Endothelial cell of umbilical vein (primary cell): ENCODE results near the gene DMD. TPM values are rescaled to one million over a fixed set of nuclear protein-coding genes. Genes with fewer than 3 reads are reported as not detected.

Experiments used
- BruUV-seq: library from RNA; stranded (reverse); fragments of 400-500 nt; replicated peaks from 2 replicates; lab custom pipeline; 2021; lab: Mats Ljungman, UMichigan
- CTCF ChIA-PET: fragments of 300-600, 350-600 bp; sonication (Branson Sonifier 250); formaldehyde crosslinking; loops from one replicate; lab custom pipeline; 2021; ENCODE audit warnings: antibody characterized with exemption, inconsistent platforms; lab: Charles Lee
- POLR2A ChIA-PET: fragments of 300-600, 350-600 bp; sonication (Branson Sonifier 250); formaldehyde crosslinking; loops from one replicate; lab custom pipeline; 2021; ENCODE audit warnings: antibody characterized with exemption, inconsistent platforms; lab: Charles Lee
- DNase-seq: peaks from one replicate; pipeline ENCODE4 v3.0.0-alpha.2; 2011; ENCODE audit warnings: low read depth, low spot score
- FAIRE-seq: peaks from 2 replicates; lab custom pipeline; 2011; peaks lifted over from hg19 to GRCh38; lab: Jason Lieb, UNC
- H2AFZ ChIP-seq: 2 replicates; pipeline ENCODE4 v1.6.0; 2012; ENCODE audit warnings: low read depth, low read length, control low read depth, inconsistent platforms
- H3K27ac ChIP-seq: 2 replicates; pipeline ENCODE4 v1.5.1; 2011; ENCODE audit warnings: low read depth, mild to moderate bottlenecking, control low read depth, low read length, moderate library complexity; ENCODE audit not compliant: insufficient read depth
- H3K27me3 ChIP-seq, 2 experiments: 2 replicates each; pipeline versions ENCODE4 v1.6.0 to v1.6.1; 2011; ENCODE audit warnings: low read length in 2 of 2, mixed read lengths in 1 of 2; ENCODE audit not compliant: control insufficient read depth in 2 of 2, insufficient read depth in 2 of 2
- H3K36me3 ChIP-seq, 2 experiments: 2 replicates in 1 of 2; 3 replicates in 1 of 2; pipeline ENCODE4 v1.5.1; 2011; ENCODE audit warnings: low read length in 2 of 2, mild to moderate bottlenecking in 1 of 2, moderate library complexity in 1 of 2; ENCODE audit not compliant: control insufficient read depth in 2 of 2, insufficient read depth in 2 of 2; ENCODE audit errors: extremely low read depth in 1 of 2
- H3K4me1 ChIP-seq: 3 replicates; pipeline ENCODE4 v1.5.1; 2011; ENCODE audit warnings: mild to moderate bottlenecking, low read length; ENCODE audit not compliant: control insufficient read depth, insufficient read depth; ENCODE audit errors: extremely low read depth
- H3K4me2 ChIP-seq: 2 replicates; pipeline ENCODE4 v1.6.1; 2011; ENCODE audit warnings: low read length, control low read depth, mixed read lengths; ENCODE audit not compliant: insufficient read depth
- H3K4me3 ChIP-seq, 3 experiments: fragments of 200-600 bp in 1 of 3; sonication (generic), shearing (Covaris generic) in 1 of 3; replicated peaks in 1 of 3; 2 replicates each; pipeline ENCODE4 v1.5.1; 2011 to 2016; ENCODE audit warnings: control low read depth in 3 of 3, low read length in 3 of 3, mild to moderate bottlenecking in 2 of 3, inconsistent platforms in 1 of 3, low read depth in 1 of 3, moderate library complexity in 1 of 3; ENCODE audit not compliant: insufficient read depth in 1 of 3
- H3K79me2 ChIP-seq: 2 replicates; pipeline ENCODE4 v1.6.0; 2012; ENCODE audit warnings: low read length, inconsistent platforms; ENCODE audit not compliant: control insufficient read depth, insufficient read depth
- H3K9ac ChIP-seq: replicated peaks from 2 replicates; pipeline ENCODE3; 2011; ENCODE audit warnings: low read length, control low read depth; ENCODE audit not compliant: insufficient read depth; ENCODE audit errors: extremely low read depth
- H3K9me1 ChIP-seq: replicated peaks from 3 replicates; pipeline ENCODE4 v1.6.0; 2011; ENCODE audit warnings: mild to moderate bottlenecking, low read length; ENCODE audit not compliant: control insufficient read depth, insufficient read depth; ENCODE audit errors: extremely low read depth
- H3K9me3 ChIP-seq: replicated peaks from 2 replicates; pipeline ENCODE4 v1.5.1; 2012; ENCODE audit warnings: low read length, inconsistent platforms; ENCODE audit not compliant: control insufficient read depth, insufficient read depth
- H4K20me1 ChIP-seq: replicated peaks from 2 replicates; pipeline ENCODE3; 2011; ENCODE audit warnings: mild to moderate bottlenecking, low read length; ENCODE audit not compliant: control insufficient read depth, insufficient read depth; ENCODE audit errors: extremely low read depth
- CTCF ChIP-seq, 2 donors: IDR thresholded peaks; 1 replicate in 1 of 2; 2 replicates in 1 of 2; pipeline ENCODE4 v1.5.1; 2011; ENCODE audit warnings: low read length in 2 of 2, mild to moderate bottlenecking in 2 of 2, moderate library complexity in 2 of 2, control low read depth in 1 of 2, inconsistent platforms in 1 of 2, low read depth in 1 of 2; ENCODE audit not compliant: insufficient read depth in 1 of 2; ENCODE audit errors: extremely low read depth in 1 of 2
- EZH2 ChIP-seq: IDR thresholded peaks from 2 replicates; pipeline ENCODE4 v1.6.1; 2012; ENCODE audit warnings: borderline replicate concordance, low read depth, mild to moderate bottlenecking, moderate library complexity, low read length, inconsistent platforms; ENCODE audit not compliant: severe bottlenecking
- FOS ChIP-seq: IDR thresholded peaks from 2 replicates; pipeline ENCODE4 v1.6.1; 2011; ENCODE audit warnings: mild to moderate bottlenecking, low read length, moderate library complexity, borderline replicate concordance; ENCODE audit not compliant: insufficient read depth
- GATA2 ChIP-seq: IDR thresholded peaks from 2 replicates; pipeline ENCODE4 v1.7.0; 2011; ENCODE audit warnings: low read depth, mild to moderate bottlenecking, moderate library complexity, mixed read lengths, low read length; ENCODE audit not compliant: insufficient read length, insufficient read depth
- JUN ChIP-seq: IDR thresholded peaks from 2 replicates; pipeline ENCODE4 v1.6.1; 2011; ENCODE audit warnings: borderline replicate concordance, low read depth; ENCODE audit not compliant: insufficient read length, insufficient read depth
- MYC ChIP-seq: IDR thresholded peaks from one replicate; pipeline ENCODE4 v1.6.1; 2011; ENCODE audit warnings: mild to moderate bottlenecking, low read depth, low read length
- POLR2A ChIP-seq: IDR thresholded peaks from 2 replicates; pipeline ENCODE4 v1.6.1; 2012; ENCODE audit warnings: low read depth, mild to moderate bottlenecking, control low read depth, low read length
- POLR2AphosphoS5 ChIP-seq: IDR thresholded peaks from 2 replicates; pipeline ENCODE4 v1.6.1; 2012; ENCODE audit warnings: low read depth, mild to moderate bottlenecking, control low read depth, low read length, moderate library complexity; ENCODE audit not compliant: insufficient read depth
- dilution Hi-C: fragments of 300-500 bp; cut with MboI; formaldehyde crosslinking; loops from one replicate; pipeline ENCODE4 v1.15.0; 2019; ENCODE audit warnings: low sequenced_read_pairs; ENCODE audit not compliant: extremely low pct_ligation_motif_present
- intact Hi-C: fragments of 100-400 bp; cut with micrococcal nuclease; formaldehyde crosslinking; loops from one replicate; pipeline ENCODE4 v1.10.0; 2022
- polyA plus RNA-seq, 4 experiments: library from polyadenylated mRNA; depleted of rRNA in 3 of 4; stranded (reverse) in 3 of 4; unstranded in 1 of 4; fragments of >200 nt; gene quantifications; 2 replicates each; pipeline versions ENCODE4 v1.2.1 to v1.2.3, GENCODE V29; 2011 to 2012; ENCODE audit warnings: missing spikeins in 1 of 4
- total RNA-seq: library from RNA; stranded (reverse); gene quantifications from 2 replicates; pipeline ENCODE4 v1.2.3, GENCODE V29; 2021
- TF ChIP-seq, protein P1 (sequence below): IDR thresholded peaks from 2 replicates; pipeline ENCODE4 v1.6.1; 2011; ENCODE audit not compliant: insufficient read depth, insufficient read length

DMD gene
- total and polyA plus RNA-seq, 2 donors (not counting 3 experiments of a cell fraction or from before 2014, with no cell fraction given), result 7.3 to 9.0 TPM

GRCh38 chrX:31371956-31372355, 1839.4 kb downstream of the DMD start:
- no peaks in the 10 kb centered on the region for H3K4me1 ChIP-seq
- TF ChIP-seq, protein P1, sequence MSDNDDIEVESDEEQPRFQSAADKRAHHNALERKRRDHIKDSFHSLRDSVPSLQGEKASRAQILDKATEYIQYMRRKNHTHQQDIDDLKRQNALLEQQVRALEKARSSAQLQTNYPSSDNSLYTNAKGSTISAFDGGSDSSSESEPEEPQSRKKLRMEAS, result no peak
- no peak for TF ChIP-seq FOS
- ChIA-PET CTCF (no interaction called here), POLR2A (no interaction called here)
- H3K4me2 ChIP-seq, result no peak overlapping the region
- H3K36me3 ChIP-seq, result no peaks in the 10 kb centered on the region
- no peaks in the 10 kb centered on the region for H3K79me2 ChIP-seq
- no peak overlapping the region for H3K9ac ChIP-seq
- FAIRE-seq (no peak), DNase-seq (no peak)
- no peak overlapping the region for H2AFZ ChIP-seq
- no peaks in the 10 kb centered on the region for H3K9me3 ChIP-seq
- H3K9me1 ChIP-seq, result no peaks in the 10 kb centered on the region
- no peak overlapping the region for H3K4me3 ChIP-seq
- intact Hi-C loops, result no loop called here
- no TSS peak for BruUV-seq
- no peak overlapping the region for H3K27ac ChIP-seq
- H4K20me1 ChIP-seq, result no peaks in the 10 kb centered on the region
- H3K27me3 ChIP-seq, result no peaks in the 10 kb centered on the region
- dilution Hi-C loops, result no loop called here

GRCh38 chrX:31367816-31368215, 1843.5 kb downstream of the DMD start:
- no peak for FAIRE-seq
- CTCF ChIA-PET, result no interaction called here
- no peak overlapping the region for H2AFZ ChIP-seq
- TF ChIP-seq CTCF (IDR thresholded peaks at IDR 0.05; ENCODE audit: extremely low read depth in 1 of 2, insufficient read depth in 1 of 2, low read depth in 1 of 2, low read length in 2 of 2) (no peak), FOS (no peak), POLR2A (no peak), JUN (no peak), POLR2AphosphoS5 (no peak), GATA2 (no peak), EZH2 (no peak), MYC (no peak)
- TF ChIP-seq, protein P1, result no peak
- no peak overlapping the region for H3K9ac ChIP-seq
- H3K36me3 ChIP-seq, result no peaks in the 10 kb centered on the region
- POLR2A ChIA-PET, result no interaction called here
- no peak overlapping the region for H3K4me3 ChIP-seq
- intact Hi-C loops, result no loop called here
- H3K4me1 ChIP-seq, result no peaks in the 10 kb centered on the region
- H3K4me2 ChIP-seq, result no peak overlapping the region
- no peaks in the 10 kb centered on the region for H3K9me3 ChIP-seq
- no peaks in the 10 kb centered on the region for H3K9me1 ChIP-seq
- dilution Hi-C loops, result no loop called here
- no peaks in the 10 kb centered on the region for H3K27me3 ChIP-seq
- H4K20me1 ChIP-seq, result no peaks in the 10 kb centered on the region
- no TSS peak for BruUV-seq
- H3K27ac ChIP-seq, result no peak overlapping the region
- no peak for DNase-seq
- H3K79me2 ChIP-seq, result no peaks in the 10 kb centered on the region
